Rectal smooth muscle tissue (tissue), 1 donor: ENCODE measurements around the gene CHMP6.
"Not testable (repeated sequence)": the region's sequence is repeated elsewhere in the genome, so short reads cannot be mapped to it uniquely, and the experiment has no call there.

ENCODE experiments used
- H3K27ac ChIP-seq: one replicate; pipeline ENCODE4 v1.7.0; 2013; ENCODE audit warnings: low read depth, low read length, inconsistent platforms
- H3K27me3 ChIP-seq: one replicate; pipeline ENCODE4 v1.7.0; 2013; ENCODE audit warnings: low read length; ENCODE audit not compliant: control insufficient read depth, insufficient read depth
- H3K36me3 ChIP-seq: one replicate; pipeline ENCODE4 v1.7.0; 2013; ENCODE audit warnings: low read length; ENCODE audit not compliant: control insufficient read depth, insufficient read depth
- H3K4me1 ChIP-seq: one replicate; pipeline ENCODE4 v1.7.0; 2013; ENCODE audit warnings: low read length; ENCODE audit not compliant: control insufficient read depth, insufficient read depth
- H3K4me3 ChIP-seq: one replicate; pipeline ENCODE4 v1.7.0; 2013; ENCODE audit warnings: low read length
- H3K9ac ChIP-seq: one replicate; pipeline ENCODE4 v1.7.0; 2013; ENCODE audit warnings: low read length

The CHMP6 gene

GRCh38 chr17:81006891-81007290 lies 15.2 kb downstream of the CHMP6 start:
- Histone ChIP-seq H3K27ac (no peak overlapping the region), H3K4me3 (no peak overlapping the region), H3K27me3 (peaks cover 8% of the 10 kb centered on the region), H3K4me1 (peaks cover 7% of the 10 kb centered on the region), H3K9ac (no peak overlapping the region), H3K36me3 (no peaks in the 10 kb centered on the region)

GRCh38 chr17:81008140-81008539 lies 16.5 kb downstream of the CHMP6 start:
- no peak overlapping the region for H3K27ac ChIP-seq
- no peak overlapping the region for H3K9ac ChIP-seq
- no peak overlapping the region for H3K4me3 ChIP-seq
- H3K36me3 ChIP-seq, result no peaks in the 10 kb centered on the region
- H3K4me1 ChIP-seq, result peaks cover 3% of the 10 kb centered on the region
- H3K27me3 ChIP-seq, result peaks cover 8% of the 10 kb centered on the region

GRCh38 chr17:81009136-81009535 lies 17.5 kb downstream of the CHMP6 start:
- Histone ChIP-seq H3K4me3 (no peak overlapping the region), H3K4me1 (peaks cover 3% of the 10 kb centered on the region), H3K9ac (no peak overlapping the region), H3K36me3 (no peaks in the 10 kb centered on the region), H3K27me3 (peaks cover 6% of the 10 kb centered on the region), H3K27ac (no peak overlapping the region)

GRCh38 chr17:81010935-81011334 lies 19.3 kb downstream of the CHMP6 start:
- Histone ChIP-seq H3K9ac (no peak overlapping the region), H3K4me1 (no peaks in the 10 kb centered on the region), H3K4me3 (no peak overlapping the region), H3K27ac (no peak overlapping the region), H3K36me3 (no peaks in the 10 kb centered on the region), H3K27me3 (no peaks in the 10 kb centered on the region)

GRCh38 chr17:81011951-81012350 lies 20.3 kb downstream of the CHMP6 start:
- Histone ChIP-seq H3K27me3 (no peaks in the 10 kb centered on the region), H3K36me3 (no peaks in the 10 kb centered on the region), H3K4me1 (no peaks in the 10 kb centered on the region), H3K27ac (no peak overlapping the region), H3K4me3 (no peak overlapping the region), H3K9ac (no peak overlapping the region)

- Histone ChIP-seq H3K27ac (no peak overlapping the region), H3K27me3 (no peaks in the 10 kb centered on the region), H3K36me3 (no peaks in the 10 kb centered on the region), H3K9ac (no peak overlapping the region), H3K4me1 (peaks cover 3% of the 10 kb centered on the region), H3K4me3 (no peak overlapping the region)
Observed at GRCh38 chr17:81012574-81013447, 21.2 kb downstream of the CHMP6 start.

GRCh38 chr17:81013642-81014041 lies 22.0 kb downstream of the CHMP6 start:
- Histone ChIP-seq H3K9ac (no peak overlapping the region), H3K27ac (no peak overlapping the region), H3K4me3 (no peak overlapping the region), H3K4me1 (peaks cover 5% of the 10 kb centered on the region), H3K36me3 (no peaks in the 10 kb centered on the region), H3K27me3 (no peaks in the 10 kb centered on the region)

GRCh38 chr17:81015136-81015535 lies 23.5 kb downstream of the CHMP6 start:
- H3K27ac ChIP-seq, result no peak overlapping the region
- H3K27me3 ChIP-seq, result no peaks in the 10 kb centered on the region
- peaks cover 5% of the 10 kb centered on the region for H3K4me1 ChIP-seq
- H3K36me3 ChIP-seq, result no peaks in the 10 kb centered on the region
- no peak overlapping the region for H3K4me3 ChIP-seq
- H3K9ac ChIP-seq, result no peak overlapping the region

GRCh38 chr17:81016575-81016974 lies 24.9 kb downstream of the CHMP6 start:
- Histone ChIP-seq H3K4me1 (peaks cover 9% of the 10 kb centered on the region), H3K36me3 (no peaks in the 10 kb centered on the region), H3K4me3 (no peak overlapping the region), H3K27ac (no peak overlapping the region), H3K9ac (no peak overlapping the region), H3K27me3 (no peaks in the 10 kb centered on the region)

- H3K4me3 ChIP-seq, result not testable (repeated sequence)
Observed at GRCh38 chr17:81017330-81017729, 25.7 kb downstream of the CHMP6 start.

GRCh38 chr17:81018044-81018802 lies 26.6 kb downstream of the CHMP6 start:
- H3K4me1 ChIP-seq, result peaks cover 11% of the 10 kb centered on the region
- peak overlapping the region; percentile 59 for H3K9ac ChIP-seq
- H3K36me3 ChIP-seq, result no peaks in the 10 kb centered on the region
- H3K27me3 ChIP-seq, result no peaks in the 10 kb centered on the region
- H3K4me3 ChIP-seq, result peak overlapping the region; percentile 56
- H3K27ac ChIP-seq, result peak overlapping the region; percentile 82

More at GRCh38 chr17:81017330-81017729, 25.7 kb downstream of the CHMP6 start:
- not testable (repeated sequence) for H3K27me3 ChIP-seq, H3K36me3 ChIP-seq, H3K9ac ChIP-seq
- Histone ChIP-seq H3K27ac (peak overlapping the region; percentile 82), H3K4me1 (peaks cover 11% of the 10 kb centered on the region)

GRCh38 chr17:81019563-81020442 lies 28.2 kb downstream of the CHMP6 start:
- Histone ChIP-seq H3K4me3 (no peak overlapping the region), H3K27me3 (no peaks in the 10 kb centered on the region), H3K27ac (peak overlapping the region; percentile 72), H3K4me1 (peaks cover 13% of the 10 kb centered on the region), H3K36me3 (no peaks in the 10 kb centered on the region), H3K9ac (no peak overlapping the region)
